SJSA1 (cell line): ENCODE data around the gene UBASH3A. TPM values are rescaled to one million over a fixed set of nuclear protein-coding genes. Genes with fewer than 3 reads are reported as not detected.
A peak's percentile ranks its signal among the peaks of the same experiment; 100 is the strongest.

Experiments
- DNase-seq, 2 experiments: peaks; one replicate each; pipeline ENCODE4 v3.0.0-alpha.2; 2015 to 2020; ENCODE audit warnings: low spot score in 2 of 2, low read depth in 1 of 2
- H3K27ac ChIP-seq: fragments of 250-450 bp; sonication (Bioruptor Pico); 2 replicates; pipeline ENCODE4 v1.5.1; 2020; ENCODE audit warnings: mild to moderate bottlenecking, moderate library complexity
- H3K27me3 ChIP-seq: fragments of 250-450 bp; sonication (Bioruptor Pico); replicated peaks from 2 replicates; pipeline ENCODE4 v1.5.1; 2020; ENCODE audit warnings: mild to moderate bottlenecking, moderate library complexity
- H3K36me3 ChIP-seq: fragments of 250-450 bp; sonication (Bioruptor Pico); 2 replicates; pipeline ENCODE4 v1.5.1; 2020; ENCODE audit warnings: mild to moderate bottlenecking
- H3K4me1 ChIP-seq: fragments of 250-450 bp; sonication (Bioruptor Pico); replicated peaks from 2 replicates; pipeline ENCODE4 v1.6.1; 2021; ENCODE audit warnings: mild to moderate bottlenecking
- H3K4me3 ChIP-seq: fragments of 250-450 bp; sonication (Bioruptor Pico); 2 replicates; pipeline ENCODE4 v1.5.1; 2020; ENCODE audit warnings: mild to moderate bottlenecking
- H3K9me3 ChIP-seq: fragments of 250-450 bp; sonication (Bioruptor Pico); replicated peaks from 2 replicates; pipeline ENCODE4 v1.5.1; 2020; ENCODE audit warnings: mild to moderate bottlenecking
- total RNA-seq: library from RNA; depleted of rRNA; stranded (reverse); fragments of >200 nt; shearing (Covaris generic); gene quantifications from 2 replicates; pipeline ENCODE4 v1.2.3, GENCODE V29; 2014; rRNA removed

Gene UBASH3A
- total RNA-seq, 1 experiment from 2014 or later, result not detected

DNA sequence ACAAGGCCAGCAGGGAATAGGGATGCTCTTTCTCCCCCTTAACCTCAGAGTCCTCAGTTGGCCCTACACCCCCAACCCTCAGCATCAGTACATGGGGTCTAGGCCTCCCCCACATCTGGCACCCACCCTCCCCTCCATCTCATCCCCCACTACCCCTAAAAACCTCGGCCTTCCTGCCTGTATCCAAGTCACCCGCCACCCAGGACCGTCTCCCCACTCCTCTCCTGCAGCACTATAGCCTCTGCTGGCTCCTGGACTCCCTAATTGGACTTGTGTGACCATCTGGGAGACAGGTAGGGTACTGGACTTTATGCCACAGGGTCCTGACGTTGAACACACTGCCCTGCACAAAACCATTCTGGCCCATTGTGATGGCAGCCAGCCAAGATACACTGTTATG, 86.3 kb downstream of the UBASH3A start:
- Histone ChIP-seq H3K4me3 (no peak overlapping the region), H3K36me3 (no peaks in the 10 kb centered on the region), H3K4me1 (no peaks in the 10 kb centered on the region), H3K27ac (no peak overlapping the region), H3K9me3 (no peaks in the 10 kb centered on the region), H3K27me3 (peaks cover 14% of the 10 kb centered on the region; the same call in 1 of the 2 replicates)
- no peak for DNase-seq

DNA sequence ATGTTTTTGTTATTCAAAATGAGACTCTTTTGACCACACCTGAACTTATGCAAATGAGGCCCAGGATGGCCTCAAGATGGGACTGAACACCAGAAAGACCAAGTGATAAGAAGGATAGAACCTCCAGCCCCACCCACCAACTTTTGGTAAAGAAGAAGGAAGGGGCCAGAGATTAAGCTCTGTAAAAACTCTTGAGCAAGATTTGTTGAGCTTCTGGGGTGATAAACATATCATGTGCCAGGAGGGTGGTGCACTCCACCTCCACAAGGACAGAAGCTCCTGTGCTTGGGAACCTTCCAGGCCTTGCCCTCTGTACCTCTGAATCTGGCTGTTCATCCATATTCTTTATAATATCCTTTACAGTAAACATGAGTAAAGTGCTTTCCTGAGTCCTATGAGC, 87.0 kb downstream of the UBASH3A start:
- Histone ChIP-seq H3K36me3 (no peaks in the 10 kb centered on the region), H3K4me3 (no peak overlapping the region), H3K27ac (no peak overlapping the region), H3K27me3 (peaks cover 14% of the 10 kb centered on the region; the same call in 1 of the 2 replicates), H3K4me1 (no peaks in the 10 kb centered on the region; the same call in 1 of the 2 replicates), H3K9me3 (no peaks in the 10 kb centered on the region)
- DNase-seq, result no peak

DNA sequence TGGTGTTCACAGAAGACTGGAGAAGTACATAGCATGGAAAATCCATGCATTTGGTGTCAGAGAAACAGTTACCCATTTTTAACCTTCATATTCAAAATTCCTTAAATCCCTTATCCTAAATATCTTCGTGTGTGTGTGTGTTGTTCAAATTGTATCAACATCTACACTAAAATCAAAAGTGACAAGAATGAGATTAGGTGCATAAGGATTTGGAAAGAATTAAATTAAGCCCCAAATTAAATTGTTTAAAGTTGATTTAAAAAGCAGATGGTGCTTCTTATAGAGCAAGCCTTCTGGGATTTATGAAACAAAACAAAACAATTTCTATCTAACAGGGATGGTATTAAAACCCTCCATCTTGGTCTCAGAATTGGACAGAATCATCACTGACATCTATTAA, 87.6 kb downstream of the UBASH3A start:
- H3K4me3 ChIP-seq, result no peak overlapping the region
- peaks cover 14% of the 10 kb centered on the region; the same call in 1 of the 2 replicates for H3K27me3 ChIP-seq
- H3K36me3 ChIP-seq, result no peaks in the 10 kb centered on the region
- no peak for DNase-seq
- no peaks in the 10 kb centered on the region; the same call in 1 of the 2 replicates for H3K4me1 ChIP-seq
- H3K27ac ChIP-seq, result no peak overlapping the region
- no peaks in the 10 kb centered on the region for H3K9me3 ChIP-seq

DNA sequence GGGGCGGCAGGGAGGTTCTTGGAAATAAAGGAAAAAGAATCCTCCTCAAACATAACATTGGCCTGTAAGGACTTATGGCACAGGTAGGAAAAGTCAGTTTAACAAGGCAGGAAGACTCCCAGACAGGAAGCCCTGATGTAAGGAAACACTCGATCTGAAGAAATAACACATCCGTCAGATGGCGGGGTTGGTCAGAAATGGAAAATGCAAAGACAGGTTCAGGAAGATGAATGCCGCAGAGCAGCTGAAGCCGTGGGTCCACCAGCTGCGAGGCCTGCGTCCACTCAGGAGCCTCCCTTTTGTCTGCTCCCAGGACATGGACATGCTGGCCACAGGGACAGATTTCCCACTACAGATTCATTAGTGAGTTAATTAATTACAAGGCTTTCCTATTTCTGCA, 88.5 kb downstream of the UBASH3A start:
- Histone ChIP-seq H3K4me3 (no peak overlapping the region), H3K4me1 (peaks cover 6% of the 10 kb centered on the region; the same call in 1 of the 2 replicates), H3K36me3 (no peaks in the 10 kb centered on the region), H3K27me3 (peaks cover 14% of the 10 kb centered on the region; the same call in 1 of the 2 replicates), H3K27ac (no peak overlapping the region), H3K9me3 (no peaks in the 10 kb centered on the region)
- DNase-seq, result no peak

DNA sequence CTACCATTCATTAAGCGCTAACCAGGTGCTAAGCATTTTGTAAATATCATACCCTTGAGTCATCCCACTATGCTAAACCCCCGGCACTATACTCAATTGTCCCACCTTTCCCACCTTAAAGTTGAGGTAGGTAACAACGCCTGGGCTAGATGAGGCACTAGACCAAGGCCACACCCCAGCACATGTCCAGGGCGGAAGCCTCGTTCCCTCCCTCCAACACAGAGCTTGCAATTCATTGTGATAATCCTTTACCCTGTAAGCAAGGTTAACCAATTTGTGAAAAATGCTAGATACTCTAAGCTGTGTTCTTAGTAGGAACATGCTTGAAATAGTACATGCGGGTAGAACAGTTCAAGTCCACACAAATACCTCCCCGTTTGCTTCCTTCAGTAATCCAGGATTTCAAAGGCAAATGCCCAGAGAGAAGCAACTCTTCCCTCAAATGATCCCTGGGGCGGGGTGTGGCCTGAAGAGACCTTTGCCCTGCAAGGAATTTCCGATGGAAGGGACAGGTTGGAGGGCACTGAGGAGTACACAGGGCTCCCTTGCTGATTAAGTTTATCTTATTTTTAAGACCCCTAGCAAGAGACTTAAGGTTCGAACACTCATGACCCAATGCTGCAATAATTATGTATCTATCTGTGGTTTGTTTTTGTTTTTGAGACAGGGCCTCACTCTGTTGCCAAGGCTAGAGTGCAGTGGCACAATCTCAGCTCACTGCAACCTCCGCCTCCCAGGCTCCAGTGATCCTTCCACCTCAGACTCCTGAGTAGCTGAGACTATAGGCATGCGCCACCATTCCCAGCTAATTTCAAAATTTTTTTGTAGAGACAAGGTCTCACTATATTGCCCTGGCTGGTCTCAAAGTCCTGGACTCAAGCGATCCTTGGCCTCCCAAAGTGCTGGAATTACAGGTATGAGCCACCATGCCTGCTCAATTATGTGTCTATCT, 89.7 kb downstream of the UBASH3A start:
- H3K4me3 ChIP-seq, result no peak overlapping the region
- H3K27me3 ChIP-seq, result peaks cover 7% of the 10 kb centered on the region; the same call in 1 of the 2 replicates
- H3K27ac ChIP-seq, result no peak overlapping the region
- no peaks in the 10 kb centered on the region for H3K9me3 ChIP-seq
- no peaks in the 10 kb centered on the region for H3K36me3 ChIP-seq
- no peak for DNase-seq
- H3K4me1 ChIP-seq, result peaks cover 6% of the 10 kb centered on the region; the same call in 1 of the 2 replicates

DNA sequence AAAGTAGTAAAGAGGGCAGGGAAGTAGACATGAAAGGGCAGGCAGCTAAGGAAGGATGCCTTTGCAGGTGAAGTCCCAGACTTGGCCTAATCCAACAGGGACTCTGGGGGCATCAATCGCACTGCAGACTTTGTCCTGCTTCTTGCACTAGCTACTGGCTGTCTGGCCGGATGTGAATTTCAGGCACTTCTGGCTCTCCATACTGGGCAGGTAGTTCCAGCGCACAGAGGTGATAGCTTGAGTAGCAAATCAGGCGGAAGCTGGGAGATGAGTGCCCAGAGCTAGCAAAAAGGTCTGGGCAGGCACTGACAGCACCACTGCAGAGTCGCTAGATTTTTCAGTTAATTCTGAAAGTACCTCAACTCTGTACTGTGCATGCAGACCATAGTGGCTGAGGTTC, 91.3 kb downstream of the UBASH3A start:
- peak in 1 of 2 experiments; percentile 20 for DNase-seq
- H3K9me3 ChIP-seq, result no peaks in the 10 kb centered on the region
- H3K4me3 ChIP-seq, result no peak overlapping the region
- H3K27ac ChIP-seq, result no peak overlapping the region
- H3K4me1 ChIP-seq, result peaks cover 6% of the 10 kb centered on the region; the same call in 1 of the 2 replicates
- peaks cover 5% of the 10 kb centered on the region; the same call in 1 of the 2 replicates for H3K27me3 ChIP-seq
- H3K36me3 ChIP-seq, result no peaks in the 10 kb centered on the region

DNA sequence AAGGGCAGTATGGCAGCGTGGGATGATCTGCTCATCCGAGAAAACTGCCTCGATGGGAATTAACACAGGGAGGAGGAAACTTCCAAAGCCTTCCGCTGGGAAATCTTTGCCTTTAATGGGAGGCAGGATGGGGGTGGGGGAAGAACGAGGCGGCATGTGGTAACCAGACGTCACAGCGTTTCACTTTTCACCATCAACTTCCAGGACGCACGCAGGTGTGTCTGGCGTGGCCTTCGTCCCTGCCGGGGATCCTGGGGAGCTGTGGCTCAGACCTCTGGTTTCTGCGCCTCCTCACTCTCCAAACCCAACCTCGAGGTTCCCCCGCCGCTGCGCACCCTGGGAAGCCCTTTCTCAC, 92.0 kb downstream of the UBASH3A start:
- peaks cover 6% of the 10 kb centered on the region; the same call in 1 of the 2 replicates for H3K4me1 ChIP-seq
- peaks cover 5% of the 10 kb centered on the region; the same call in 1 of the 2 replicates for H3K27me3 ChIP-seq
- H3K9me3 ChIP-seq, result no peaks in the 10 kb centered on the region
- H3K27ac ChIP-seq, result no peak overlapping the region
- no peaks in the 10 kb centered on the region for H3K36me3 ChIP-seq
- H3K4me3 ChIP-seq, result peak overlapping the region; percentile 39
- no peak for DNase-seq

DNA sequence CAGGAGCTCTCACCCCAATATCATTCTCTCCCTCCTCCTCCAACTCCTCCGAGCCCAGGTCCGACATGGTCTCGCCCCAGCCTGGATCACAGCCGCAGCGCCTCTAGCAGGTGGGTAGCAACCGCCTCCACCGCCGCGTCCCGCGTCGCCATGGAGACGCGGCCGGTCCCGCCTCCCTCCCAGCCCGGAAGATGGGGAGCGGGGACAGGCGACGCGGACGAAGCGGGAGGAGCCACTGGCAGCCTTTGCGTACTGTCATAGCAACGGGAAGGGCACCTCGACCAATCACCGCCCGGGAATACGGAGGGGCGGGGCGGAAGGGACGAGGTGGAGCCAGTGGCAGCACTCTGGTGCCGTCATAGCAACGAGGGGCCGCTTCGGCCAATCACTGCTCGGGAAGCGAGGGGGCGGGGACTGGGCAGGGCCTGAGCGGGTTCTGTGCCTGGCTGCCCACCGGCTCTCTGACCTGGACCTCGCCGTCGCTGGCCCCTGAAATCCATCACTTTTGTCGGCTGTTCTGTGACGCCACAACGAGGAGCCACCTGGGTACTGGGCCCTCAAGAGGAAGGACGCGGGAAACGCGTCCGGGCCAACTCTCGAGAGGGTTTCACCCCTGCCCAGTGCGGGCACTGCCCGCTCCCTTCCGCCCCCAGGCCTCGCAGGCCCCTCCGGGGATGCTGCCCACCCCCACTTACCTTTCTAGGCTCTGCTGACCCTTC, 92.6 kb downstream of the UBASH3A start, which contains the start of gene RSPH1:
Gene RSPH1 (minus strand): TSS at position 105 of the 719 bp plus-strand sequence. CDS start 38 bp downstream, at position 67.
- H3K27me3 ChIP-seq, result peaks cover under 1% of the 10 kb centered on the region; the same call in 1 of the 2 replicates
- peak; percentile 98 to 99 for DNase-seq
- H3K27ac ChIP-seq, result no peak within 1 kb of the TSS
- H3K36me3 ChIP-seq, result no peaks in the 10 kb centered on the region
- H3K4me1 ChIP-seq, result peaks cover 6% of the 10 kb centered on the region; the same call in 1 of the 2 replicates
- H3K4me3 ChIP-seq, result peak within 1 kb of the TSS; percentile 39
- no peaks in the 10 kb centered on the region for H3K9me3 ChIP-seq

DNA sequence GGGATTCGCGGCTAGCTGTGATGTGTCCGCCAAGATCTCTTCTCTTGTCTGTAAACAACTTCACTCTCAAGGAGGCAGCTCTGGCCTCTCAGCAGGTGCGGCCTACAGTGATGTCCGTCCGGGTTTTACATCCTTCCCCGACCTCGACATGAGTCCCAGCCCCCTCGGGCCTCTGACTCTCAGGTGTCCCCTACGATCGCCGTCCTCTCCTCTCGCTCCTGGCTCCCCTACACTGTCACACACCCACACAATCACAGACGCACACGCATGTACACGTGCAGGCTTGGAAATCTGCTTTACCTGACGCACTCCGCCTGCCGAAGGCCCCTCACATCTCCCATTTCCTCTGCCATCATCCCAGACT, 93.1 kb downstream of the UBASH3A start:
- peak overlapping the region; percentile 39 for H3K4me3 ChIP-seq
- peaks cover 6% of the 10 kb centered on the region; the same call in 1 of the 2 replicates for H3K4me1 ChIP-seq
- H3K27me3 ChIP-seq, result no peaks in the 10 kb centered on the region; the same call in 1 of the 2 replicates
- no peak overlapping the region for H3K27ac ChIP-seq
- no peak for DNase-seq
- no peaks in the 10 kb centered on the region for H3K9me3 ChIP-seq
- H3K36me3 ChIP-seq, result no peaks in the 10 kb centered on the region

Other genes starting within 250 kb of the UBASH3A start
- 4.5 and 11.5 TPM in 2 replicates for gene ABCG1, start 184.8 kb upstream of the UBASH3A start, total RNA-seq
- not detected in 2 replicates for gene TFF3, start 88.5 kb upstream of the UBASH3A start, total RNA-seq
- gene TFF2, start 52.9 kb upstream of the UBASH3A start, total RNA-seq, result not detected in 2 replicates
- not detected in 2 replicates for gene TFF1, start 37.4 kb upstream of the UBASH3A start, total RNA-seq
- 0.45 TPM in 1 of 2 replicates, not detected in the other for gene TMPRSS3, start 7.8 kb upstream of the UBASH3A start, total RNA-seq
- not detected in 2 replicates for gene RSPH1, start 92.3 kb downstream of the UBASH3A start, total RNA-seq
- gene SLC37A1, start 110.0 kb downstream of the UBASH3A start, total RNA-seq, result 2.1 and 5.2 TPM in 2 replicates
- 6.5 and 10.3 TPM in 2 replicates for gene PDE9A, start 249.7 kb downstream of the UBASH3A start, total RNA-seq